HG02884 (cell line): ENCODE data around the gene TMED8.
"Not testable (repeated sequence)": the region's sequence is repeated elsewhere in the genome, so short reads cannot be mapped to it uniquely, and the experiment has no call there.

Experiments
- ATAC-seq: cut with Tn5 transposase; IDR thresholded peaks from one replicate; pipeline ENCODE4 v1.9.1; 2021; ENCODE audit warnings: mild to moderate bottlenecking, moderate library complexity; ENCODE audit not compliant: unreplicated experiment

The TMED8 gene

DNA sequence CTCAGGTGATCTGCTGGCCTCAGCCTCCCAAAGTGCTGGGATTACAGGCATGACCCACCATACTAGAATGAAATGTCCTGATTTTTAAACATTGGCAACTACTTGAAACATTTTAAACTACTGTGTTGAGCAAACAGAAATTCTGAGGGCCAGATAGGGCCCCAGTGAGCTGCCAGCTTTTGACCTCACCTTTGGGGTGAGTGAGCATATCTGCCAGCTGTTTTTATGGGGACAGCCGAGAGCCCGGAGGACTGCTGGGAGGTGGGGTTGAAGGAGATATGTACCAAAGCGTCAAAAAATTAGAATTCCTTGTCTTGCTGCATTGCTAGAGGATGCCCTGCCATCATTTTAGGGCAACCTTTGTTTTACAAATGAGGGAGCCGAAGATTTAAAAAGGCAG is 53.3 kb downstream of the TMED8 start:
- ATAC-seq = no peak

DNA sequence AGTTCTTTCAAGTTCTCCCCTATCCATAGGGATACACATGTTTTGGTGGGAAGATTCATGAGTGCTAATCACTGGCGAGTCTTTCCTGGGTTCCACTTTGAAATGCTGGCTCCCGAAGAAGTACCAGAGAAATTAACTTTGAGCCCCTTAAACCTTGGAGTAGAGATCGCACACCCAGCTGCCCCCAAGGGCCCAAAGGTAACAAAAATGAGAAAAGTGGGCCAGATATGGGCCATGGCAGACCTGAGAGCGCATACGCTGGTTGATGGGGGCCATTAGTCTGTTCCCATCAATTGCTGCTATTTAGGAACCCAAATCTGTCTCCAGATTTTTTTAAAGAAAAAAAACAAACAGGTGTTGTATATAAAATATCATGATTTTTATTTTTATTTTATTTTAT is 53.9 kb downstream of the TMED8 start:
- no peak for ATAC-seq

DNA sequence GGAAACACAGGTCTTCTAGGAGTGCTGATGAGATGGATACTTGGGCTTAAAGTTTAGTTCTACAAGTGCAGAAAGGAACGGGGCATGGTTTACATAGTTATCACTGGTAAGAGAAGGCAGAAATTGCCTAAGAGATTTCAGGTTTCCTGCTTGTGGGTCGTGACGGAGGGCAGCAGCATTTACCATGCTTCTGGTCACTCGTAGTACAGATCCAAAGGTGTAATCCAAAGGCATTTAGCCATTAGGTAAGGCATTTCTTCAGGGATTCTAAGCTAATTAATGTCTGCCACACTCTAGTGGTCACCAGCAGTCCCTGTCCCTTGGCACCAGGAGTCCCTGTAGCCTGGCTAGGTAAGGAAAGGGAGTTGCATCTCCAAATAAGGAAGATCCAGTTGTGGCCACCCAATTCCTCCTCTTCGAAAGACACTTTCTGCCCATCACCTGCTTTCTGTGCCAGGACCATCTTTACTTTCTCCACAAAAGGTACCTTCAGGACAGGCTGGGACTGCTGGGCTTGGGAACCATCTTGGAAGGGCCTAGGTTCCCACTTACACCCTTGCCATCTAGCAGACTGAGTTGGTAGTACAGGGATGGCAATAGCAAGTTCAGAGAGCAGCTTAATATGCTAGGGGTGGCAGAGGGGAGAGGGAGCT is 54.5 kb downstream of the TMED8 start:
- no peak for ATAC-seq

DNA sequence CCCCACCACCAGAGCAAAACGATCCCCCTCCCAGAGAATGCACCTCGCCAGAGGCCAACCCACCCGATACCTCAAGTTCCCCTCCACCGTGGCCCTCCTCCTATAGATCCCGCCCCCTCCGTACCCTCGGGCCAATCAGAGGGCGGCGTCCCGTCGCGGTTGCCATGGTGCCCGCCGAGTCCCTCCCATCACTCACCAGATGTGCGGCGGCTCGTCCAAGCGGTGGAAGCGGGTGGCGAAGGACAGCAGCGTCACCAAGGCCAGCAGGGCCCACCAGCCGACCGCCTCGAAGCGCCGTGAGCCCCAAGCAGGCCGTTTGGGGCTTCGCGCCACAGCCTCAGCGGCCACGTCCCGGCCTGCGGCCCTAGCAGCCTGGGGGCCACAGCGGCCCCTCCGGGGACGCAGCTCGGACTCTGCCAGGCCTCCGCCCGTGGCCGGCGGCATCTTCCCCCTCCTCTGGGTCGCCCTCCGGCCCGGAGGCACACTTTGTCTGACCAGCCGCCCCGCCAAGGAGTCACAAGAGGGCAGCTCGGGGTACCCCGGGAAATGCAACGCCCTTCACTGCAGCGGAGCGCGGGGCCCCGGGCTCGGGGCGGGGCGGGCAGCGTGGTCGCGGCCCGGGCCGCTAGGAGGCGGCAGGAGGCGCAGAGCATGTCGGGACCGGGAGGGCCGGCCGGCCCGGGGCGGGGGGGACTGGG is 56.5 kb downstream of the TMED8 start, which contains the start of gene POMT2:
TSS of gene POMT2 (minus strand) at position 646 of the 698 bp plus-strand sequence. CDS start at position 444, 202 bp downstream.
- ATAC-seq = peak; percentile 56

DNA sequence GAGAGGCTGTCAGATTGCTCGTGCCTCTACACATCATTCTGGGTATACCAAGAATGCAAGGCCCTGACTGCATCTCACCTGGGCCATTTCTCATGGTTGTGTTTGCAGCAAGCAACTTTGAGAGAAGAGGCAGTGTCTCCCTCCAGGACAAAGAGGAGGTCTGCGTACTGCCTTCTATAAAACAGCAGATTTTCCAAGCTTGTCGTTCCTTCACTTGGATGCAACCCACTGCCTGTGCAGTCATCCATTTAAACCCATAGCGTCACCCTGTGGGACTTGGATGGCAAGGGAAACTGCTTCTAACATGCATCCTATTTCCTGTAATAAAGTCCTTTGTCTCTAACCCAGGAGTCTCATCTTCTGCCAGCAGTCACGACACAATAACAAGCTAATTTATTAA is 57.5 kb downstream of the TMED8 start:
- ATAC-seq = no peak

DNA sequence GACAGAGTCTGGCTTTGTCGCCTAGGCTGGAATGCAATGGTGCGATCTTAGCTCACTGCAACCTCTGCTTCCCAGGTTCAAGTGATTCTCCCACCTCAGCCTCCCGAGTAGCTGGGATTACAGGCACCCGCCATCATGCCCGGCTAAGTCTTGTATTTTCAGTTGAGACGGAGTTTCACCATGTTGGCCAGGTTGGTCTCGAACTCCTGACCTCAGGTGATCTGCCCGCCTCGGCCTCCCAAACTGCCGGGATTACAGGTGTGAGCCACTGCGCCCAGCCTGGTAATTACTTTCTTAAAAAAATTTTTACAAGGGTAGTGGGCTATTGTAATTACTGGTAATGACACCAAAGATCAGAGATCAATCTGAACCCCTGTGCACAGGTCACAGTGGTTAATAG is 58.1 kb downstream of the TMED8 start:
- not testable (repeated sequence) for ATAC-seq

DNA sequence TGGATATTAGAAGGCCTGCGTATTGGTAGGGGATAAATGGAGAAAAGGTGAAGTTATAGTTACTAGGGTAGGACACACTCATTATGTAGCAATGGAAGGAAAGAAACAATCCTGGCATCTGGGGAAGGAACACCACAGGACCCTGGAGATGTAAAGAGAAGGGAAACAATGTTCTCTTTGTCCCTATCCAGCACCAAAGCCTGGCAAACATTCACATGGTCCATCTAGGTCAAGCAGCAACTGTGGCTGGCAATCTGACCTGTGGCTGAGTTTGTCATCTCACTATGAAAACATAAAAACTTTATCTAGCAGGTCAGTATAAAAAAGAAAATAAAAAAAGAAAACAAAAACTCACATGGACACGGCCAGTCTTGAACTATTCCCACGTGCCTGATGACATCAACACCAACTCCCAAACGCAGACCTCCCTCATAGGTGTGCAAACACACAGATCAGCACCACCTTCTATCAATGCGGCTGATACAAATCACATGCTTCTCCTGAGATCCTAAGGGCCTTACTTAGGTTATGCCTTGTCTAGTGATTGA is 58.8 kb downstream of the TMED8 start:
- no peak for ATAC-seq

DNA sequence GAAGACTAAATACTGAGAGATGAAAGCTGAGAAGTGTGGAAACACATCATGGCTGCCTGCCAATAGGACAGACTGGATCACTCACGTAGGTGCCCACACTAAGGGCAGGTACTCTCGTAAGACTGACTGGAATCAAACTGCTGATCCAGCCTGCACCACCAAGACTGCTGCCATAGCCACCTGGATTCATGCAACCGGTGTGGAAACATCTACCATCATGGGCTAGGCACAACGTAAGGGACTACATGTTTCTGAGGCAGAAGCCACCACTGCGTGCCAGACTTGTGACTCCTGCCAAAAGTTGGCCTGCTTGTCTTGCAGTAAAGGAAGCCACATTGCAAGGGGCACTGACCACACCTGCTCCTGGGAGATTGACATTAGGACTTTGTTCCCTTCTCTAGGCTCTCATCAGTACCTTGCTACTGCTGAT is 60.0 kb downstream of the TMED8 start:
- no peak for ATAC-seq

DNA sequence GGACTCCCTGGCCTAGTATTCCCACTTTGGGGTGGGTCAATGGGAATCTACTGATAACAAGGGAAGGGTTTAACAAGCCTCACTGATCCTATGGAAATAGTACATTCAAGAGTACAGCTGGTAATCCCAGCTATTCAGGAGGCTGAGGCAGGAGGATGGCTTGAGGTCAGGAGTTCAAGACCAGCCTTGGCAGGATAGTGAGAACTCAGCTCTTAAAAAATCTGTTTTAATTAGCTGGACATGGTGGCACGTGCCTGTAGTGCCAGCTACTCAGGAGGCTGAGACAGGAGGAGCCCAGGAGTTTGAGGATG is 60.7 kb downstream of the TMED8 start:
- ATAC-seq = no peak

DNA sequence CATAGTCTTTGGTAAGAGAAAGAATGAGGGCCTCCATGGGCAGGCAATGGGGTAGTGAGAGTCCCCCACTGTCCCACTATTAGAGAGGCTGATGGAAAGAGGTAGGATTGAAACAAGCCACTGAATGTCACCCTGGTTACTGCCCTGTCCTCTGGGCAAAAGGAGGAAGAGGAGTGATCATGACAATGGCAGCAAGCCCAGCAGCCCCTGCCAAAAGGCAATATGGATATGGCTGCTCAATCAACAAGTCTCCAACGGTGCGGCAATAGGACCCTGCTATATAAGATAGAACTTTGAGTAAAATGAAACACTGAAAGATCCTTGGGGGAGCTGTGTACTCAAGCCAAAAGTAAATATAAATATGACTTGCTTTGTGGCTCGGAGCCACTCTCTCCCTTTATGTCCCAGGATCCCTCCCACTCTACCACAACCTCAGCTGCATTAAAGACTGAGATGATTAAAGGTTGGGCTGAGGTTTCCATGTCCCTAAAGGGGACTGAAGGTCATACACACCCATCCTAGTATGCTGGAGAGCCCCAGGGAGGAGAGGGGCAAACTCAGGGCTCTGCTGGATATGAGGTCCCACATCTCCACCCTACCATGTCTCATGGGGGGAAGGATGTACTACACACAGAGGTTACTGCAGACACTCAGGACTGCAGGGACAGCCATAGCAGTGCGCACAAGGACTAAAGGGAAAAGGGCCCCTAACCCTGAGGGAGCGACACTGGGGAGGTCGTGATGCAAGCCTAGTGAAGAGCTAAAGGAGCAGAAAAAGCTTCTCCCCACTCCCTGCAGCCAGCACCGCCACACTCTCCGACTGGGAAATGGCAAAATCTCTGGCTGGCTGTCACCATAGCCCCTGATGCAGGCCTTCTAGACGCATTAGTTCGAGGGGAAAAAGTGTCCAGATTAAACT is 62.1 kb downstream of the TMED8 start:
- ATAC-seq = no peak

DNA sequence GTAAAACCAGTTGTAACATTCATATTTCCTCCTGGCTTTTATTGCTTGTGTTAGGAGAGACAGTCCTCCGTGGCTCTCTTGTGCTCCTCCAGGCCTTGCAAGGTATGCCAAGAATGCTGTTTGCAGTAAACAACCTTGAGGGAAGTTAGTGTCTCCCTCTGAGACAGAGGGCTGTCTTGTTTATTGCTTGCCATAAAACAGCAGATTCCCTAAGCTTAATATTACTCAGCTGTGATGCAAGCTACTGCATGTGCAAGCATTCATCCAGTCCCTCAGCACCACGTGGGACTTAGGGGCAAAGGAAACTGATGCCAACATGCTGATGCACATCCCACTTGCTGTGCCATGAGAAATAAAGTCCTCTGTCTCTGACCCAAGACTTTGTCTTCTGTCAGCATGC is 62.9 kb downstream of the TMED8 start:
- no peak for ATAC-seq

DNA sequence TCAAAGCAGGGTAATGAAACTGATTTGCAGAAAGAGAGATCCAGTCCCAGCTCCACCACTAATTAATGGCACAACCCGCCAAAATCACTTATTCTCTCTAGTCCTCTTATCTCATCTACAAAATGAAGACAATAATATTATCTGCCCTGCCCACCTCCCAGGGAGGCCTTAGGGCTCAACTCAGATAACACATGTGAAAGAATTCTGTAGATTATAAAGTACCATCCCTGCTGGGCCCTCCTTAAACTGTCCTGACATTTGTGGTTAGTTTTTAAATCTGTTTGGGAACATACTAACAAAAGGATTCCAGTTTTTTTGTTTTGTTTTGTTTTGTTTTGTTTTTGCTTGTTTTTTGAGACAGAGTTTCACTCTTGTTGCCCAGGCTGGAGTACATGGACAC is 63.5 kb downstream of the TMED8 start:
- ATAC-seq = no peak

DNA sequence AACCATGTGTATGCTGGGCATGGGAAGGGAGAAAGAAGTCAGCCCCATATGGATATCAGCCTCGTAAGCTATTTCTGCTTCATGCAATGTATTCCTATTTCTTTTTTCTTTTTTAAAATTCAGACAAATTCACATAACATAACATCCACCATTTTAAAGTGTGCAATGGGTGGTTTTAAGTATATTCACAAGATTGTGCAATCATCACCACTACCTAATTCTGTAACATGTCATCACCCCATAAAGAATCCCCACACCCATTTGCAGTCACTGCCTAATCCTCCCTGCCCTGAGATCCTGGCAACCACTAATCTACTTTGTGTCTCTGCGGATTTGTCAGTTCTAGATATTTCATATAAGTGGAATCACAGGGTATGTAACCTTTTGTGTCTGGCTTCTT is 65.7 kb downstream of the TMED8 start:
- ATAC-seq = no peak

DNA sequence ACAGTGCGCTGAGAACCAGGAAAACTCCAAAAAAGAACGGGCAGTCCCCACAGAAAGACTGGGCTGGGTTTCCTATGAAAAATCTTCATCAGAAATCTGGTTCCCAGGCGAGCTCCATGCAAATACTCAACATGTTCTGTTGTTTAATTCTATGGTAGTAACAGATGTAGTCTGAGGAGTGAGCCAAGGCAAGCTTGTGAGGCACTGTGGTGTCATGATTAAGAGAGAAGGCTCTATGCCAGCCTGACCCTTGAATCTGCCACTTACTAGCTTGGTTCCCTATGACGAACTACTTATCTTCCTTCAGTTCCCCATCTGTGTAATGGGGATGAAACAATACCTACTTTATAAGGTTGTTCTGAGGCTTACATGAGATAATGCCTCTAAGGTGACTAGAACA is 66.9 kb downstream of the TMED8 start:
- no peak for ATAC-seq

DNA sequence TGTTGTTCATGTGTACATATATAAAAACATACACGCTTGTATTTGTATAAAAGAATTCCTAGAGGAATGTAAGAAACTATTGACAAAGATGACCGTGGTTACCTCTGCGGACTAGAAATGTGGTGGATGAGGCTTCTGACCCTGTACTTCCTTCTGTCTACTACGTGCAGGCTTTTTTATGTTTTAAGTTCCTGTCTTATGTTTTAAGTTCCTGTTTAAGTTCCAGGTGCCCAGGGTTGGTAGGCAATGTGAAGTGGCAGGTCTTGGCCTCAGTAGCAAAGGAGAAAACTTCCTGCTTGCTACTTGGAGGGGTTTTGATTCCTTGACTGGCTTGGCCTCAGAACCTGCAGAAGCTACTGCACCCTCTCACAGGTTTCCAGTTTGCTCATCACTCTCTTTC is 67.8 kb downstream of the TMED8 start:
- ATAC-seq = no peak

DNA sequence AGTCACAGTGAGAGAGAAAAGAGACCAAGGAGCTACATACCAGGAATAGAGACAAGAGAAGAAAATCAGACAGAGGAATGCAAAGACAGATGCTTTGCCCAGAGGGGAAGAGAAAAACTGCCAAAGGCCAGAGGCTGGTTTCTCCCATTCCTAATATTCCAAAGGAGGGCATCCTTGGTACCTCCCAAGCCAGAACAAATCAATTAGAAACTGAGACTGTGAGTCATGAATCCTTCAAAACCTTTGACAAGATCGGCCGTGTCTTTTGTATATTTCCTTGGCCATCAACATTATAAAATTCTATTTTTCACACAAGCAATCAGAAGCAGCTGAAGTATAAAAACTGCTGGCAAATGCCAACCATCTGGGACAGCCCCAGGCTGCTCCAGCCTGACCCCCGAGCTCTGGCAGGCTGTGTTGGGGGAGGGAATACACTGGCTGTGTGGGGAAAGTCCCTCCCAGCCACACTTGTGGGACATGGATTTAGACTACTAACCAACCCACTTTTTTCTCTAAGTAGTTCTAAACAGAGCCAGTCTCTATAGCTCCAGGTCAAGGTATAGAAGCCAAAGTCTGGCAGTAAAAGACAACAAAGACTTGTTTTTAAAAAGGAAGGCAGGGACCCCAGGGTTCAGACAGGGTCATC is 69.9 kb downstream of the TMED8 start:
- no peak for ATAC-seq

DNA sequence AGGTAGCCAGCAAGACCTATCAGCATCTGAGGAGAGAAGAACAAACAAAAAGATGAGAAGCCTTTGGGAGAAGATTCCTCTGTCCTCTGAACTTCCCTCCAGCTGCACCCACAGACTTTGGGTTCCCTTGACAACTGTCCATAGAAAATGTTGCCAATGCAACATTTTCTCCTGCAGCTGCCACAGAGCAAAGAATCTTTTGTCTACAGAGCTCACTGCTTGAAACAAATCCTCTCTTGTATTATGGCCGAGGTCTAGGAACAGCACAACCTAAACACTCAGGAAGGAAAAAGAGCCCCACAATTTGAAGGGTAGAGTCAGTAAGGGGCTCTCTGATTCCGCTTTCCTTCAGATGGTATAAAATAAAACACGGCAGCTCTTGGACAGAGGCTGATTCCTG is 70.5 kb downstream of the TMED8 start:
- ATAC-seq = no peak

DNA sequence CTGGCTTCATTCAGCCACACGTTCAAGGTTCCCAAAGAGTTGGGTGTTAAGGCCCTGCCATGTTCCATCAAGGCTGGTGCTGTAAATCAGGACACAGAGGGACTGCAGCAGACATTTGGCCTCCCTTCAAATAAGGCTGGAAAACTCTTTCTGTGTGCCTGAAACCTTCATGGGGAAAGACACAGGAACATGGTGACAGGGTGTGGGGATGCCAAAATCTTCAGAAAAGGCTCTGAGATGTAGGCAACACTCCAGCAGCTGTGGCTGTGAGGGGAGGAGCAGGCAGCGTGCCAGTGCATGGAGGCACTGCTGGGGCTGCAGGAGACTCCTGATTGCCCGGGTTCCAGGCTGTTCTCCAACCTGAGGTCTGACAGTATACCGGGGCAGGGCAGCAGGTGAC is 71.2 kb downstream of the TMED8 start:
- ATAC-seq = no peak

DNA sequence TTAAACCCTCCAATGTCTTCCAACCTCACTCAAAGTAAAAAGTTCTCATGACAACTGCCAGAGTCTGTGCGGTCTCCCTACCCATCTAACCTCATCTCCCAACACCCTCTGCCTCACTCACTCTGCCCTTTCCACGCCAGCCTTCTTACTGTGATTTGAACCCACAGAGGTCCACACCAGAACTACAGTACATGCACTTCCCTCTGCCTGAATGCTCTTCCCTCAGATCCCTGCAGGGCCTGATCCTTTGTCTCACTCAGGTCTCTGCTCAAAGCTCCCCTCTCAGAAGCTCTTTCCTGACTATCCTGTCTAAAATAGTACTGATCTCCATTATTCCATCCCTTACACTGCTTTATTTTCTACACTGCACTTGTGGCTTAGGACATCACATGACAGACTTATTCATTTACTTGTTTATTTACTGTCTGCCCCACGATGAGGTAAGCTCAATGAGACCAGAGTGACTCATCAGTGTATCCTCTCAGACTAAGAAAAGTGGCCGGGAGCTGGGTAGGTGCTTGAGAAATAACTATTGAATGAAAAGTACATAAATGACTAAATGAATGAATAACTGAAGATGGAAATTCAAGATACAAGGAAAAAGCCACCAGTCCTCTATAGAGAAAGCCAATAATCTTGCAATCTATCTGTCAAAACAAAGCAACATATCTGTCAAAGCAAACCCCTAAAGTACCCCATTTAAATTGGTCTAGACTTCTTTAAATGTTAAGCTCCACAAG is 73.3 kb downstream of the TMED8 start:
- no peak for ATAC-seq

DNA sequence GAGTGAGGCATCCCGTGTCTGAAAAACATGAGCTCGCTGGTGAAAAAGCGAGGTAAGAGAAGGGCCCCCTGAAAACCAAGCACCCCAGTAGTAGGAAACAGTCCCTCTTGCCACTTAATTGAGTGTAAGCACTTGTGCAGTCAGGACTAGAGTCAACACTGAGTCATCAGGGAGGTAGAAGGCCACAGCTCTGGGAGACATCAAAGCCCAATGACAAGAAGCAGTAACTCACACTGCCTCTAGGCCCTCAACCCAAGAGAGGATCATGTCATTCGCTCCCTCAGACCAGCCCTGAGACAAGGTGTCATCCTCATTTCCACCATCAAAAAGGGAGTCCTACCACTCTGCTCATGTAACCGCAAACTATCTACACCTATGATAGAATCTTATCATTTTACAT is 74.0 kb downstream of the TMED8 start:
- ATAC-seq = no peak
